ENCODE measurements around the gene LRWD1. TPM values are rescaled to one million over a fixed set of nuclear protein-coding genes. Genes with fewer than 3 reads are reported as not detected.

LRWD1 gene
- total RNA-seq, 1 experiment from 2014 or later, result 18.9 TPM

GRCh38 chr7:102468478-102469350 is 3.9 kb downstream of the LRWD1 start:
- no TSS peak for BruUV-seq (replicated peaks)
- Mint-ChIP-seq H3K9me3 (ENCODE audit: unreplicated experiment) (no peaks in the 10 kb centered on the region), H3K27ac (ENCODE audit: low read depth, unreplicated experiment) (peak overlapping the region; percentile 31), H3K4me3 (ENCODE audit: unreplicated experiment) (no peak overlapping the region), H3K4me1 (ENCODE audit: insufficient read depth, unreplicated experiment) (peaks cover 10% of the 10 kb centered on the region), H3K36me3 (ENCODE audit: insufficient read depth, unreplicated experiment) (peaks cover 15% of the 10 kb centered on the region), H3K27me3 (ENCODE audit: insufficient read depth, unreplicated experiment) (no peaks in the 10 kb centered on the region)
- ChIA-PET POLR2A (no interaction called here), CTCF (no interaction called here)
- TF ChIP-seq, protein P1, sequence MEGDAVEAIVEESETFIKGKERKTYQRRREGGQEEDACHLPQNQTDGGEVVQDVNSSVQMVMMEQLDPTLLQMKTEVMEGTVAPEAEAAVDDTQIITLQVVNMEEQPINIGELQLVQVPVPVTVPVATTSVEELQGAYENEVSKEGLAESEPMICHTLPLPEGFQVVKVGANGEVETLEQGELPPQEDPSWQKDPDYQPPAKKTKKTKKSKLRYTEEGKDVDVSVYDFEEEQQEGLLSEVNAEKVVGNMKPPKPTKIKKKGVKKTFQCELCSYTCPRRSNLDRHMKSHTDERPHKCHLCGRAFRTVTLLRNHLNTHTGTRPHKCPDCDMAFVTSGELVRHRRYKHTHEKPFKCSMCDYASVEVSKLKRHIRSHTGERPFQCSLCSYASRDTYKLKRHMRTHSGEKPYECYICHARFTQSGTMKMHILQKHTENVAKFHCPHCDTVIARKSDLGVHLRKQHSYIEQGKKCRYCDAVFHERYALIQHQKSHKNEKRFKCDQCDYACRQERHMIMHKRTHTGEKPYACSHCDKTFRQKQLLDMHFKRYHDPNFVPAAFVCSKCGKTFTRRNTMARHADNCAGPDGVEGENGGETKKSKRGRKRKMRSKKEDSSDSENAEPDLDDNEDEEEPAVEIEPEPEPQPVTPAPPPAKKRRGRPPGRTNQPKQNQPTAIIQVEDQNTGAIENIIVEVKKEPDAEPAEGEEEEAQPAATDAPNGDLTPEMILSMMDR (IDR thresholded peaks at IDR 0.05; ENCODE audit: unreplicated experiment), result no peak
- intact Hi-C loops (cut with micrococcal nuclease), result no loop called here
- DNase-seq (ENCODE audit: unreplicated experiment), result no peak

DNA sequence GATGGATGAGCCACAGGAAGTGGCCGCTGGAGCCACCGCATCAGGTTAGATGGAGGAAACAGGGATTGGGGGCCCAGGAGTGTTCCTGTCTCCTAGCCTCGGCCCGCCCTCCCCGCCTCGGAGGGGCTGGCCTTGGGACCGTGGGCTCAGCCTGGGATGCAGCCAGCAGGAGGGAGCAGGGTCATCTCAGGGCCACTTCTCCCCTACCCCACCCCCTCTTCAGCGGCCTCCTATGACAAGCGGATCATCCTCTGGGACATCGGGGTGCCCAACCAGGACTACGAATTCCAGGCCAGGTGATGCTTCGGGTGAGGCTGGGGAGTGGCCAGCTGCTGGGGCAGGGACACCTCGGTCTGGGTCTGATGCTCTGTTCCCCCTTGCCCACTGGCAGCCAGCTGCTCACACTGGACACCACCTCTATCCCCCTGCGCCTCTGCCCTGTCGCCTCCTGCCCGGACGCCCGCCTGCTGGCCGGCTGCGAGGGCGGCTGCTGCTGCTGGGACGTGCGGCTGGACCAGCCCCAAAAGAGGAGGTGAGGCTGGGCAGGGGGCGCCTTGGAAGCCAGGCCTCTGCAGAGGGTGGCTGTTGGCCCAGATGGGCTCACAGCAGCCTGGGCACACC is 4.7 kb downstream of the LRWD1 start:
- Mint-ChIP-seq H3K27ac (ENCODE audit: low read depth, unreplicated experiment) (no peak overlapping the region), H3K4me1 (ENCODE audit: insufficient read depth, unreplicated experiment) (peaks cover 5% of the 10 kb centered on the region), H3K27me3 (ENCODE audit: insufficient read depth, unreplicated experiment) (no peaks in the 10 kb centered on the region), H3K4me3 (ENCODE audit: unreplicated experiment) (no peak overlapping the region), H3K36me3 (ENCODE audit: insufficient read depth, unreplicated experiment) (peaks cover 15% of the 10 kb centered on the region), H3K9me3 (ENCODE audit: unreplicated experiment) (no peaks in the 10 kb centered on the region)
- intact Hi-C loops (cut with micrococcal nuclease), result no loop called here
- DNase-seq (ENCODE audit: unreplicated experiment), result no peak
- TF ChIP-seq, protein P1 (IDR thresholded peaks at IDR 0.05; ENCODE audit: unreplicated experiment), result no peak
- ChIA-PET POLR2A (no interaction called here), CTCF (no interaction called here)
- BruUV-seq (replicated peaks), result no TSS peak

- no TSS peak for BruUV-seq (replicated peaks)
- H3K27me3 Mint-ChIP-seq (ENCODE audit: insufficient read depth, unreplicated experiment), result no peaks in the 10 kb centered on the region
- CTCF ChIA-PET, result no interaction called here
- no peak overlapping the region for H3K27ac Mint-ChIP-seq (ENCODE audit: low read depth, unreplicated experiment)
- POLR2A ChIA-PET, result no interaction called here
- no peaks in the 10 kb centered on the region for H3K9me3 Mint-ChIP-seq (ENCODE audit: unreplicated experiment)
- peaks cover 15% of the 10 kb centered on the region for H3K36me3 Mint-ChIP-seq (ENCODE audit: insufficient read depth, unreplicated experiment)
- intact Hi-C loops (cut with micrococcal nuclease), result no loop called here
- DNase-seq (ENCODE audit: unreplicated experiment), result no peak
- H3K4me3 Mint-ChIP-seq (ENCODE audit: unreplicated experiment), result no peak overlapping the region
- TF ChIP-seq, protein P1 (IDR thresholded peaks at IDR 0.05; ENCODE audit: unreplicated experiment), result no peak
- H3K4me1 Mint-ChIP-seq (ENCODE audit: insufficient read depth, unreplicated experiment), result peaks cover 5% of the 10 kb centered on the region
These were observed 5.4 kb downstream of the LRWD1 start for GRCh38 chr7:102469972-102470825.

- CTCF ChIA-PET, result interaction anchor here (0.6 kb wide), 2 partner anchors 144 to 1333 kb away, joined by 4 read pairs; no protein-coding TSS in a partner anchor
- no TSS peak for BruUV-seq (replicated peaks)
- POLR2A ChIA-PET, result interaction anchor here (0.9 kb wide), 1 partner anchor 75 kb away, joined by 3 read pairs; no protein-coding TSS in a partner anchor
- H3K27ac Mint-ChIP-seq (ENCODE audit: low read depth, unreplicated experiment), result no peak overlapping the region
- H3K4me3 Mint-ChIP-seq (ENCODE audit: unreplicated experiment), result no peak overlapping the region
- intact Hi-C loops (cut with micrococcal nuclease), result no loop called here
- TF ChIP-seq, protein P1 (IDR thresholded peaks at IDR 0.05; ENCODE audit: unreplicated experiment), result no peak
- H3K4me1 Mint-ChIP-seq (ENCODE audit: insufficient read depth, unreplicated experiment), result peaks cover 3% of the 10 kb centered on the region
- DNase-seq (ENCODE audit: unreplicated experiment), result no peak
- H3K36me3 Mint-ChIP-seq (ENCODE audit: insufficient read depth, unreplicated experiment), result peaks cover 15% of the 10 kb centered on the region
- H3K27me3 Mint-ChIP-seq (ENCODE audit: insufficient read depth, unreplicated experiment), result no peaks in the 10 kb centered on the region
- H3K9me3 Mint-ChIP-seq (ENCODE audit: unreplicated experiment), result no peaks in the 10 kb centered on the region
These were observed 7.0 kb downstream of the LRWD1 start for GRCh38 chr7:102471791-102472125.

Data from MCF 10A (cell line).